Smooth muscle cell (in vitro differentiated cells): ENCODE results near the gene DCDC2C. TPM values are rescaled to one million over a fixed set of nuclear protein-coding genes. Genes with fewer than 3 reads are reported as not detected.

Source experiments
- DNase-seq: peaks from one replicate; lab custom pipeline; 2025; ENCODE audit not compliant: unreplicated experiment; lab: John Stamatoyannopoulos, UW
- H2AFZ ChIP-seq: fragments of 200-600 bp; sonication (generic); 2 replicates; pipeline ENCODE4 v1.6.0; 2016; ENCODE audit warnings: antibody characterized with exemption, low read depth, mild to moderate bottlenecking
- H3F3A ChIP-seq: fragments of 200-600 bp; sonication (generic); 2 replicates; pipeline ENCODE4 v1.6.0; 2017; ENCODE audit warnings: antibody characterized with exemption, low read depth
- H3K27ac ChIP-seq: fragments of 200-600 bp; sonication (generic); 2 replicates; pipeline ENCODE4 v1.5.1; 2016; ENCODE audit warnings: low read depth, mild to moderate bottlenecking
- H3K27me3 ChIP-seq: fragments of 200-600 bp; sonication (generic); 2 replicates; pipeline ENCODE4 v1.6.1; 2016; ENCODE audit warnings: low read depth, mild to moderate bottlenecking
- H3K36me3 ChIP-seq: fragments of 200-600 bp; sonication (generic); 2 replicates; pipeline ENCODE4 v1.5.1; 2016; ENCODE audit warnings: low read depth
- H3K4me1 ChIP-seq: fragments of 200-600 bp; sonication (generic); 2 replicates; pipeline ENCODE4 v1.5.1; 2016; ENCODE audit warnings: low read depth
- H3K4me2 ChIP-seq: fragments of 200-600 bp; sonication (generic); 2 replicates; pipeline ENCODE4 v1.6.0; 2016; ENCODE audit warnings: mild to moderate bottlenecking
- H3K4me3 ChIP-seq: fragments of 200-600 bp; sonication (generic); 2 replicates; pipeline ENCODE4 v1.5.1; 2016; ENCODE audit warnings: mild to moderate bottlenecking
- H3K79me2 ChIP-seq: fragments of 200-600 bp; sonication (generic); 2 replicates; pipeline ENCODE4 v1.6.0; 2016; ENCODE audit warnings: low read depth, mild to moderate bottlenecking
- H3K9ac ChIP-seq: fragments of 200-600 bp; sonication (generic); 2 replicates; pipeline ENCODE4 v1.6.0; 2016; ENCODE audit warnings: low read depth
- H3K9me3 ChIP-seq: fragments of 200-600 bp; sonication (generic); replicated peaks from 2 replicates; pipeline ENCODE4 v1.5.1; 2016; ENCODE audit warnings: low read depth
- H4K20me1 ChIP-seq: fragments of 200-600 bp; sonication (generic); 2 replicates; pipeline ENCODE4 v1.6.0; 2016; ENCODE audit warnings: low read depth
- CTCF ChIP-seq: fragments of 200-600 bp; sonication (generic); IDR thresholded peaks from 2 replicates; pipeline ENCODE4 v1.5.1; 2017; ENCODE audit warnings: borderline replicate concordance, mild to moderate bottlenecking, antibody characterized with exemption; ENCODE audit not compliant: insufficient read depth, poor library complexity, severe bottlenecking
- WGBS: methylation state at CpG from one replicate; pipeline ENCODE4 v1.1.7; 2016; ENCODE audit warnings: low lambda C conversion rate; 5-methylcytosine and 5-hydroxymethylcytosine counted together
- polyA plus RNA-seq: library from polyadenylated mRNA; unstranded; fragments of >200 nt; fragmentation: Nextera tagmentation; extraction: Ambion mirVana; gene quantifications from 2 replicates; pipeline ENCODE4 v1.2.1, GENCODE V29; 2016
- total RNA-seq: library from RNA; depleted of rRNA; stranded (reverse); fragments of >200 nt; gene quantifications from 2 replicates; pipeline ENCODE4 v1.2.3, GENCODE V29; 2014

The DCDC2C gene
- total and polyA plus RNA-seq, 2 experiments from 2014 or later = not detected

GRCh38 chr2:3876221-3876620, 172.8 kb downstream of the DCDC2C start:
- WGBS = 87% methylated on average over 4 of the region's 4 CpGs
- Histone ChIP-seq H3K27ac (no peak overlapping the region), H3K27me3 (no peaks in the 10 kb centered on the region), H2AFZ (no peak overlapping the region), H3K79me2 (no peaks in the 10 kb centered on the region), H4K20me1 (no peaks in the 10 kb centered on the region), H3K9ac (no peak overlapping the region), H3F3A (no peaks in the 10 kb centered on the region), H3K4me3 (no peak overlapping the region), H3K4me1 (peaks cover 4% of the 10 kb centered on the region), H3K4me2 (no peak overlapping the region), H3K36me3 (no peaks in the 10 kb centered on the region), H3K9me3 (no peaks in the 10 kb centered on the region)
- DNase-seq = no peak
- TF ChIP-seq CTCF = no peak

GRCh38 chr2:3876685-3877084, 173.3 kb downstream of the DCDC2C start:
- WGBS = 74% methylated on average over 3 of the region's 3 CpGs
- H4K20me1 ChIP-seq = no peaks in the 10 kb centered on the region
- H2AFZ ChIP-seq = no peak overlapping the region
- DNase-seq = no peak
- H3K4me1 ChIP-seq = peaks cover 4% of the 10 kb centered on the region
- no peaks in the 10 kb centered on the region for H3K27me3 ChIP-seq
- H3K9ac ChIP-seq = no peak overlapping the region
- H3K79me2 ChIP-seq = no peaks in the 10 kb centered on the region
- no peak for TF ChIP-seq CTCF
- no peaks in the 10 kb centered on the region for H3K36me3 ChIP-seq
- no peaks in the 10 kb centered on the region for H3K9me3 ChIP-seq
- no peak overlapping the region for H3K27ac ChIP-seq
- H3K4me2 ChIP-seq = no peak overlapping the region
- no peaks in the 10 kb centered on the region for H3F3A ChIP-seq
- no peak overlapping the region for H3K4me3 ChIP-seq

GRCh38 chr2:3885629-3886628, 182.6 kb downstream of the DCDC2C start:
- H3K9me3 ChIP-seq = no peaks in the 10 kb centered on the region
- DNase-seq = no peak
- no peak overlapping the region for H3K4me3 ChIP-seq
- H3K9ac ChIP-seq = no peak overlapping the region
- no peaks in the 10 kb centered on the region for H3F3A ChIP-seq
- 85% methylated on average over 24 of the region's 24 CpGs for WGBS
- no peak for TF ChIP-seq CTCF
- no peaks in the 10 kb centered on the region for H3K79me2 ChIP-seq
- H3K36me3 ChIP-seq = no peaks in the 10 kb centered on the region
- H3K4me1 ChIP-seq = no peaks in the 10 kb centered on the region
- H3K4me2 ChIP-seq = no peak overlapping the region
- no peaks in the 10 kb centered on the region for H3K27me3 ChIP-seq
- no peak overlapping the region for H2AFZ ChIP-seq
- no peak overlapping the region for H3K27ac ChIP-seq
- H4K20me1 ChIP-seq = no peaks in the 10 kb centered on the region

GRCh38 chr2:3895021-3895420, 191.6 kb downstream of the DCDC2C start:
- no peaks in the 10 kb centered on the region for H3K79me2 ChIP-seq

More at GRCh38 chr2:3895021-3895420, 191.6 kb downstream of the DCDC2C start:
- no peak for TF ChIP-seq CTCF
- H3K4me2 ChIP-seq = no peak overlapping the region
- 77% methylated on average over 2 of the region's 2 CpGs for WGBS
- no peak overlapping the region for H2AFZ ChIP-seq
- H3K27ac ChIP-seq = no peak overlapping the region
- H3K4me1 ChIP-seq = no peaks in the 10 kb centered on the region
- H3K4me3 ChIP-seq = no peak overlapping the region
- no peaks in the 10 kb centered on the region for H3K36me3 ChIP-seq
- H3K9ac ChIP-seq = no peak overlapping the region
- no peaks in the 10 kb centered on the region for H3F3A ChIP-seq
- DNase-seq = no peak
- H3K9me3 ChIP-seq = no peaks in the 10 kb centered on the region
- no peaks in the 10 kb centered on the region for H4K20me1 ChIP-seq
- H3K27me3 ChIP-seq = no peaks in the 10 kb centered on the region
